ENCODE results near the gene CASP9.

Gene CASP9

DNA sequence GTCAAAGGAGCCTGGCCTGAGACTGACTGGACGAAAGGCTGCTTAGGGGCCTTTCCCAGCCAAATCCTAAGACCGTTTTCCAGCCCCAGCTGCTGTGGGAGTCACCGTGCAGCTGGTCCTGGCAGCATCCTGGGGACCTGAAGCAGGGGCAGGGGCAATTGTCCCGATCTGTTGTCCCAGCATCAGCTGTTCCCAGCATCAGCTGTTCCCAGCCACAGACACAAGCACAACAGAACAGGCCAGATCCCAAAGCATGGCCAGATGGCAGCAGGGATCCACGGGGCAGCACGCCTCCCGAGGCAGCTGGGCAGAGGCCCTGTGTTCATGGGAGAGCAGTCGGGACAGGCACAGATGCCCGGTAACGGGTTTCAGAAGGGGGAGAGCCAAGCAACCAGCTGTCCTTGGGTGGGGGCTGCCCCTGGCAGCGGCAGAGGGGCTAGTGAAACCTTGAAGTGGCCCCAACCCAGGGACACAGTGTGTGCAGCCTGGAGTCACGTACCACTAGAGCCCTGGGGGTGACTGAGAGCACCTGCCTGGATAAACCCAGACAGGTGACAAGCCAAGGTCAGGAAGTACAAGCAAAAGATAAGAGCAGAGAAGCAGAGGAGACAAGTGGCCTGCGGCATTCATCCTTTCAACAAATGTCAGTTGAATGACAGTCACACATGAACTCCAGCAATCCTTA, 34.8 kb downstream of the CASP9 start:
- Histone ChIP-seq H3K36me3 (ENCODE audit: control insufficient read depth in 2 of 2, insufficient read depth in 1 of 2, low read length in 2 of 2) (peaks cover 0 to 27% of the 10 kb centered on the region in 2 experiments; a peak in 1 of 3 replicates), H3K9me3 (ENCODE audit: control insufficient read depth, insufficient read depth, low read depth, low read length) (no peaks in the 10 kb centered on the region), H3K4me1 (ENCODE audit: control insufficient read depth, insufficient read depth, low read length) (no peaks in the 10 kb centered on the region), H3K4me3 (ENCODE audit: low read depth, low read length) (no peak overlapping the region), H3K27ac (ENCODE audit: extremely low read depth, low read depth, low read length) (no peak overlapping the region)
- CTCF ChIA-PET: no interaction called here
- POLR2A ChIA-PET: no interaction called here
- TF ChIP-seq ZFHX2 (tag by site-specific recombination; conservative IDR thresholded peaks at IDR 0.05) (no peak), KLF16 (tag by site-specific recombination; IDR thresholded peaks at IDR 0.05) (no peak), ZNF184 (tag by site-specific recombination; IDR thresholded peaks at IDR 0.05) (no peak), FEZF1 (tag by site-specific recombination; IDR thresholded peaks at IDR 0.05) (no peak), ZNF623 (tag by site-specific recombination; IDR thresholded peaks at IDR 0.05) (no peak), ZNF335 (tag by site-specific recombination; conservative IDR thresholded peaks at IDR 0.05) (no peak), ZSCAN23 (tag by site-specific recombination; IDR thresholded peaks at IDR 0.05) (no peak), ZBTB48 (tag by site-specific recombination; IDR thresholded peaks at IDR 0.05) (no peak), ZBTB20 (tag by site-specific recombination; IDR thresholded peaks at IDR 0.05) (no peak), ZNF600 (tag by site-specific recombination; IDR thresholded peaks at IDR 0.05) (no peak), ZNF747 (tag by site-specific recombination; IDR thresholded peaks at IDR 0.05) (no peak), HOXC10 (CRISPR knock-in tag; IDR thresholded peaks at IDR 0.05) (no peak), ZNF48 (tag by site-specific recombination; IDR thresholded peaks at IDR 0.05) (no peak)
- TF ChIP-seq, protein P1, sequence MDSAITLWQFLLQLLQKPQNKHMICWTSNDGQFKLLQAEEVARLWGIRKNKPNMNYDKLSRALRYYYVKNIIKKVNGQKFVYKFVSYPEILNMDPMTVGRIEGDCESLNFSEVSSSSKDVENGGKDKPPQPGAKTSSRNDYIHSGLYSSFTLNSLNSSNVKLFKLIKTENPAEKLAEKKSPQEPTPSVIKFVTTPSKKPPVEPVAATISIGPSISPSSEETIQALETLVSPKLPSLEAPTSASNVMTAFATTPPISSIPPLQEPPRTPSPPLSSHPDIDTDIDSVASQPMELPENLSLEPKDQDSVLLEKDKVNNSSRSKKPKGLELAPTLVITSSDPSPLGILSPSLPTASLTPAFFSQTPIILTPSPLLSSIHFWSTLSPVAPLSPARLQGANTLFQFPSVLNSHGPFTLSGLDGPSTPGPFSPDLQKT (IDR thresholded peaks at IDR 0.05; ENCODE audit: borderline replicate concordance, low read depth, low read length): no peak
- TF ChIP-seq, protein P2, sequence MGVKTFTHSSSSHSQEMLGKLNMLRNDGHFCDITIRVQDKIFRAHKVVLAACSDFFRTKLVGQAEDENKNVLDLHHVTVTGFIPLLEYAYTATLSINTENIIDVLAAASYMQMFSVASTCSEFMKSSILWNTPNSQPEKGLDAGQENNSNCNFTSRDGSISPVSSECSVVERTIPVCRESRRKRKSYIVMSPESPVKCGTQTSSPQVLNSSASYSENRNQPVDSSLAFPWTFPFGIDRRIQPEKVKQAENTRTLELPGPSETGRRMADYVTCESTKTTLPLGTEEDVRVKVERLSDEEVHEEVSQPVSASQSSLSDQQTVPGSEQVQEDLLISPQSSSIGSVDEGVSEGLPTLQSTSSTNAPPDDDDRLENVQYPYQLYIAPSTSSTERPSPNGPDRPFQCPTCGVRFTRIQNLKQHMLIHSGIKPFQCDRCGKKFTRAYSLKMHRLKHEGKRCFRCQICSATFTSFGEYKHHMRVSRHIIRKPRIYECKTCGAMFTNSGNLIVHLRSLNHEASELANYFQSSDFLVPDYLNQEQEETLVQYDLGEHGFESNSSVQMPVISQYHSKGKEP (tag by site-specific recombination; IDR thresholded peaks at IDR 0.05): no peak
- TF ChIP-seq, protein P3, sequence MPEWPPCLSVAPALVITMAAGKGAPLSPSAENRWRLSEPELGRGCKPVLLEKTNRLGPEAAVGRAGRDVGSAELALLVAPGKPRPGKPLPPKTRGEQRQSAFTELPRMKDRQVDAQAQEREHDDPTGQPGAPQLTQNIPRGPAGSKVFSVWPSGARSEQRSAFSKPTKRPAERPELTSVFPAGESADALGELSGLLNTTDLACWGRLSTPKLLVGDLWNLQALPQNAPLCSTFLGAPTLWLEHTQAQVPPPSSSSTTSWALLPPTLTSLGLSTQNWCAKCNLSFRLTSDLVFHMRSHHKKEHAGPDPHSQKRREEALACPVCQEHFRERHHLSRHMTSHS (tag by site-specific recombination; IDR thresholded peaks at IDR 0.05): no peak
- TF ChIP-seq, protein P4, sequence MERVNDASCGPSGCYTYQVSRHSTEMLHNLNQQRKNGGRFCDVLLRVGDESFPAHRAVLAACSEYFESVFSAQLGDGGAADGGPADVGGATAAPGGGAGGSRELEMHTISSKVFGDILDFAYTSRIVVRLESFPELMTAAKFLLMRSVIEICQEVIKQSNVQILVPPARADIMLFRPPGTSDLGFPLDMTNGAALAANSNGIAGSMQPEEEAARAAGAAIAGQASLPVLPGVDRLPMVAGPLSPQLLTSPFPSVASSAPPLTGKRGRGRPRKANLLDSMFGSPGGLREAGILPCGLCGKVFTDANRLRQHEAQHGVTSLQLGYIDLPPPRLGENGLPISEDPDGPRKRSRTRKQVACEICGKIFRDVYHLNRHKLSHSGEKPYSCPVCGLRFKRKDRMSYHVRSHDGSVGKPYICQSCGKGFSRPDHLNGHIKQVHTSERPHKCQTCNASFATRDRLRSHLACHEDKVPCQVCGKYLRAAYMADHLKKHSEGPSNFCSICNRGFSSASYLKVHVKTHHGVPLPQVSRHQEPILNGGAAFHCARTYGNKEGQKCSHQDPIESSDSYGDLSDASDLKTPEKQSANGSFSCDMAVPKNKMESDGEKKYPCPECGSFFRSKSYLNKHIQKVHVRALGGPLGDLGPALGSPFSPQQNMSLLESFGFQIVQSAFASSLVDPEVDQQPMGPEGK (tag by site-specific recombination; IDR thresholded peaks at IDR 0.05): no peak
- TF ChIP-seq, protein P5, sequence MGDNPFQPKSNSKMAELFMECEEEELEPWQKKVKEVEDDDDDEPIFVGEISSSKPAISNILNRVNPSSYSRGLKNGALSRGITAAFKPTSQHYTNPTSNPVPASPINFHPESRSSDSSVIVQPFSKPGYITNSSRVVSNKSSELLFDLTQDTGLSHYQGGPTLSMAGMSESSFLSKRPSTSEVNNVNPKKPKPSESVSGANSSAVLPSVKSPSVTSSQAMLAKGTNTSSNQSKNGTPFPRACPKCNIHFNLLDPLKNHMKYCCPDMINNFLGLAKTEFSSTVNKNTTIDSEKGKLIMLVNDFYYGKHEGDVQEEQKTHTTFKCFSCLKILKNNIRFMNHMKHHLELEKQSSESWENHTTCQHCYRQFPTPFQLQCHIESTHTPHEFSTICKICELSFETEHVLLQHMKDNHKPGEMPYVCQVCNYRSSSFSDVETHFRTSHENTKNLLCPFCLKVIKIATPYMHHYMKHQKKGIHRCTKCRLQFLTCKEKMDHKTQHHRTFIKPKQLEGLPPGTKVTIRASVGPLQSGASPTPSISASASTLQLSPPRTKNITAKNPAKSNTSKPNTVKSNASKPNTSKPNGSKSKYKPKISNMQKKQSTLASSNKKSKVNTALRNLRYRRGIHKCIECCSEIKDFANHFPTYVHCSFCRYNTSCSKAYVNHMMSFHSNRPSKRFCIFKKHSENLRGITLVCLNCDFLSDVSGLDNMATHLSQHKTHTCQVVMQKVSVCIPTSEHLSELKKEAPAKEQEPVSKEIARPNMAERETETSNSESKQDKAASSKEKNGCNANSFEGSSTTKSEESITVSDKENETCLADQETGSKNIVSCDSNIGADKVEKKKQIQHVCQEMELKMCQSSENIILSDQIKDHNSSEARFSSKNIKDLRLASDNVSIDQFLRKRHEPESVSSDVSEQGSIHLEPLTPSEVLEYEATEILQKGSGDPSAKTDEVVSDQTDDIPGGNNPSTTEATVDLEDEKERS (tag by site-specific recombination; IDR thresholded peaks at IDR 0.05): no peak
- TF ChIP-seq, protein P6, sequence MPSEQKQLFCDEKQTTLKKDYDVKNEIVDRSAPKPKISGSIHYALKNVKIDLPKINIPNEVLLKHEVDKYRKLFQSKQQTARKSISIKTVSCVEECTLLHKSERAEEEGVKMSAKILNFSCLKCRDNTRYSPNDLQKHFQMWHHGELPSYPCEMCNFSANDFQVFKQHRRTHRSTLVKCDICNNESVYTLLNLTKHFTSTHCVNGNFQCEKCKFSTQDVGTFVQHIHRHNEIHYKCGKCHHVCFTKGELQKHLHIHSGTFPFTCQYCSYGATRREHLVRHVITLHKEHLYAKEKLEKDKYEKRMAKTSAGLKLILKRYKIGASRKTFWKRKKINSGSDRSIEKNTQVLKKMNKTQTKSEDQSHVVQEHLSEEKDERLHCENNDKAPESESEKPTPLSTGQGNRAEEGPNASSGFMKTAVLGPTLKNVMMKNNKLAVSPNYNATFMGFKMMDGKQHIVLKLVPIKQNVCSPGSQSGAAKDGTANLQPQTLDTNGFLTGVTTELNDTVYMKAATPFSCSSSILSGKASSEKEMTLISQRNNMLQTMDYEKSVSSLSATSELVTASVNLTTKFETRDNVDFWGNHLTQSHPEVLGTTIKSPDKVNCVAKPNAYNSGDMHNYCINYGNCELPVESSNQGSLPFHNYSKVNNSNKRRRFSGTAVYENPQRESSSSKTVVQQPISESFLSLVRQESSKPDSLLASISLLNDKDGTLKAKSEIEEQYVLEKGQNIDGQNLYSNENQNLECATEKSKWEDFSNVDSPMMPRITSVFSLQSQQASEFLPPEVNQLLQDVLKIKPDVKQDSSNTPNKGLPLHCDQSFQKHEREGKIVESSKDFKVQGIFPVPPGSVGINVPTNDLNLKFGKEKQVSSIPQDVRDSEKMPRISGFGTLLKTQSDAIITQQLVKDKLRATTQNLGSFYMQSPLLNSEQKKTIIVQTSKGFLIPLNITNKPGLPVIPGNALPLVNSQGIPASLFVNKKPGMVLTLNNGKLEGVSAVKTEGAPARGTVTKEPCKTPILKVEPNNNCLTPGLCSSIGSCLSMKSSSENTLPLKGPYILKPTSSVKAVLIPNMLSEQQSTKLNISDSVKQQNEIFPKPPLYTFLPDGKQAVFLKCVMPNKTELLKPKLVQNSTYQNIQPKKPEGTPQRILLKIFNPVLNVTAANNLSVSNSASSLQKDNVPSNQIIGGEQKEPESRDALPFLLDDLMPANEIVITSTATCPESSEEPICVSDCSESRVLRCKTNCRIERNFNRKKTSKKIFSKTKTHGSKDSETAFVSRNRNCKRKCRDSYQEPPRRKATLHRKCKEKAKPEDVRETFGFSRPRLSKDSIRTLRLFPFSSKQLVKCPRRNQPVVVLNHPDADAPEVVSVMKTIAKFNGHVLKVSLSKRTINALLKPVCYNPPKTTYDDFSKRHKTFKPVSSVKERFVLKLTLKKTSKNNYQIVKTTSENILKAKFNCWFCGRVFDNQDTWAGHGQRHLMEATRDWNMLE (tag by site-specific recombination; conservative IDR thresholded peaks at IDR 0.05; ENCODE audit: low read depth): no peak
- TF ChIP-seq, protein P7, sequence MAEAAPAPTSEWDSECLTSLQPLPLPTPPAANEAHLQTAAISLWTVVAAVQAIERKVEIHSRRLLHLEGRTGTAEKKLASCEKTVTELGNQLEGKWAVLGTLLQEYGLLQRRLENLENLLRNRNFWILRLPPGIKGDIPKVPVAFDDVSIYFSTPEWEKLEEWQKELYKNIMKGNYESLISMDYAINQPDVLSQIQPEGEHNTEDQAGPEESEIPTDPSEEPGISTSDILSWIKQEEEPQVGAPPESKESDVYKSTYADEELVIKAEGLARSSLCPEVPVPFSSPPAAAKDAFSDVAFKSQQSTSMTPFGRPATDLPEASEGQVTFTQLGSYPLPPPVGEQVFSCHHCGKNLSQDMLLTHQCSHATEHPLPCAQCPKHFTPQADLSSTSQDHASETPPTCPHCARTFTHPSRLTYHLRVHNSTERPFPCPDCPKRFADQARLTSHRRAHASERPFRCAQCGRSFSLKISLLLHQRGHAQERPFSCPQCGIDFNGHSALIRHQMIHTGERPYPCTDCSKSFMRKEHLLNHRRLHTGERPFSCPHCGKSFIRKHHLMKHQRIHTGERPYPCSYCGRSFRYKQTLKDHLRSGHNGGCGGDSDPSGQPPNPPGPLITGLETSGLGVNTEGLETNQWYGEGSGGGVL (tag by site-specific recombination; IDR thresholded peaks at IDR 0.05): no peak
